RKO (cell line): ENCODE results near the gene MSL1.

Experiments
- DNase-seq: peaks from one replicate; pipeline ENCODE4 v3.0.0-alpha.2; 2016; ENCODE audit warnings: low spot score

The MSL1 gene

GRCh38 chr17:40105861-40106759, 15.7 kb upstream of the MSL1 start:
- DNase-seq = no peak

GRCh38 chr17:40106760-40107521, 14.8 kb upstream of the MSL1 start:
- no peak for DNase-seq

- DNase-seq = no peak
These were observed 14.1 kb upstream of the MSL1 start for GRCh38 chr17:40107522-40108174.

- DNase-seq = no peak
These were observed 12.6 kb upstream of the MSL1 start for GRCh38 chr17:40108970-40109824.

GRCh38 chr17:40110026-40110845, 11.5 kb upstream of the MSL1 start:
- DNase-seq = no peak

GRCh38 chr17:40111221-40112128, 10.3 kb upstream of the MSL1 start:
- peak; percentile 95 for DNase-seq

GRCh38 chr17:40112191-40112711, 9.5 kb upstream of the MSL1 start:
- DNase-seq = no peak

- DNase-seq = no peak
These were observed 9.1 kb upstream of the MSL1 start for GRCh38 chr17:40112718-40113109.

- DNase-seq = peak; percentile 97
These were observed 8.5 kb upstream of the MSL1 start for GRCh38 chr17:40113110-40113906.

GRCh38 chr17:40113907-40114245, 7.9 kb upstream of the MSL1 start:
- peak; percentile 53 for DNase-seq

- no peak for DNase-seq
These were observed 6.7 kb upstream of the MSL1 start for GRCh38 chr17:40115101-40115436.

GRCh38 chr17:40122136-40122998, 596 bp downstream of the MSL1 start:
- DNase-seq = no peak

GRCh38 chr17:40122999-40123810, 1.4 kb downstream of the MSL1 start:
- DNase-seq = peak; percentile 65

GRCh38 chr17:40123811-40124114, 2.0 kb downstream of the MSL1 start:
- no peak for DNase-seq

- DNase-seq = no peak
These were observed 2.7 kb downstream of the MSL1 start for GRCh38 chr17:40124279-40125141.

GRCh38 chr17:40129498-40129897, 7.7 kb downstream of the MSL1 start:
- DNase-seq = no peak
